ENCODE measurements around the gene TTLL11. TPM values are rescaled to one million over a fixed set of nuclear protein-coding genes. Genes with fewer than 3 reads are reported as not detected.
A peak's percentile ranks its signal among the peaks of the same experiment; 100 is the strongest.

TTLL11 gene
- total RNA-seq, 1 donor from 2014 or later = 4.0 TPM

- peaks cover 50% of the 10 kb centered on the region for H3K36me3 Mint-ChIP-seq (ENCODE audit: low read depth, unreplicated experiment)
- no peak for TF ChIP-seq CTCF (IDR thresholded peaks at IDR 0.05; ENCODE audit: unreplicated experiment)
- no peak overlapping the region for H3K27ac Mint-ChIP-seq (ENCODE audit: unreplicated experiment)
- H3K9me3 Mint-ChIP-seq (ENCODE audit: unreplicated experiment) = no peaks in the 10 kb centered on the region
- no peaks in the 10 kb centered on the region for H3K4me1 Mint-ChIP-seq (ENCODE audit: unreplicated experiment)
- peaks cover 13% of the 10 kb centered on the region for H3K27me3 Mint-ChIP-seq (ENCODE audit: unreplicated experiment)
- peak overlapping the region; percentile 44 for H3K4me3 Mint-ChIP-seq (ENCODE audit: unreplicated experiment)
- no peak for DNase-seq (ENCODE audit: low spot score)
Observed at GRCh38 chr9:121774715-121775613, 318.1 kb downstream of the TTLL11 start.

- Mint-ChIP-seq H3K36me3 (ENCODE audit: low read depth, unreplicated experiment) (peaks cover 51% of the 10 kb centered on the region), H3K9me3 (ENCODE audit: unreplicated experiment) (no peaks in the 10 kb centered on the region), H3K27me3 (ENCODE audit: unreplicated experiment) (peaks cover 8% of the 10 kb centered on the region), H3K27ac (ENCODE audit: unreplicated experiment) (no peak overlapping the region), H3K4me1 (ENCODE audit: unreplicated experiment) (no peaks in the 10 kb centered on the region), H3K4me3 (ENCODE audit: unreplicated experiment) (no peak overlapping the region)
- DNase-seq (ENCODE audit: low spot score) = no peak
- no peak for TF ChIP-seq CTCF (IDR thresholded peaks at IDR 0.05; ENCODE audit: unreplicated experiment)
Observed at GRCh38 chr9:121773954-121774714, 319.0 kb downstream of the TTLL11 start.

- Mint-ChIP-seq H3K4me1 (ENCODE audit: unreplicated experiment) (no peaks in the 10 kb centered on the region), H3K27me3 (ENCODE audit: unreplicated experiment) (peaks cover 8% of the 10 kb centered on the region), H3K36me3 (ENCODE audit: low read depth, unreplicated experiment) (peaks cover 55% of the 10 kb centered on the region), H3K9me3 (ENCODE audit: unreplicated experiment) (no peaks in the 10 kb centered on the region), H3K4me3 (ENCODE audit: unreplicated experiment) (no peak overlapping the region), H3K27ac (ENCODE audit: unreplicated experiment) (no peak overlapping the region)
- no peak for DNase-seq (ENCODE audit: low spot score)
- no peak for TF ChIP-seq CTCF (IDR thresholded peaks at IDR 0.05; ENCODE audit: unreplicated experiment)
Observed at GRCh38 chr9:121773286-121773953, 319.7 kb downstream of the TTLL11 start.

GRCh38 chr9:121772600-121773285 lies 320.4 kb downstream of the TTLL11 start:
- peaks cover 8% of the 10 kb centered on the region for H3K27me3 Mint-ChIP-seq (ENCODE audit: unreplicated experiment)
- H3K4me3 Mint-ChIP-seq (ENCODE audit: unreplicated experiment) = no peak overlapping the region
- H3K9me3 Mint-ChIP-seq (ENCODE audit: unreplicated experiment) = no peaks in the 10 kb centered on the region
- H3K4me1 Mint-ChIP-seq (ENCODE audit: unreplicated experiment) = no peaks in the 10 kb centered on the region
- no peak for TF ChIP-seq CTCF (IDR thresholded peaks at IDR 0.05; ENCODE audit: unreplicated experiment)
- DNase-seq (ENCODE audit: low spot score) = no peak
- H3K27ac Mint-ChIP-seq (ENCODE audit: unreplicated experiment) = no peak overlapping the region
- H3K36me3 Mint-ChIP-seq (ENCODE audit: low read depth, unreplicated experiment) = peaks cover 57% of the 10 kb centered on the region

Small RNAs within 50 kb of the gene (microRNA-seq; reads per million reads assigned to microRNA genes)
- gene MIR4478 (ENCODE audit: unreplicated experiment) = not detected

Other genes with a start within 250 kb of the TTLL11 start
- 45.2 TPM for gene NDUFA8, start 66.5 kb upstream of the TTLL11 start, total RNA-seq (ENCODE audit: unreplicated experiment)
- gene MORN5, start 66.6 kb upstream of the TTLL11 start, total RNA-seq (ENCODE audit: unreplicated experiment) = 0.64 TPM
- 6.0 TPM for gene LHX6, start 135.6 kb upstream of the TTLL11 start, total RNA-seq (ENCODE audit: unreplicated experiment)
- gene RBM18, start 171.5 kb upstream of the TTLL11 start, total RNA-seq (ENCODE audit: unreplicated experiment) = 22.2 TPM
- 40.3 TPM for gene MRRF, start 171.6 kb upstream of the TTLL11 start, total RNA-seq (ENCODE audit: unreplicated experiment)